ENCODE data around the gene LEKR1.

- TF ChIP-seq EZH2phosphoT487 (IDR thresholded peaks at IDR 0.05; ENCODE audit: borderline replicate concordance, low read depth, low read length), result no peak
- no peak for TF ChIP-seq CTCF (conservative IDR thresholded peaks at IDR 0.05; ENCODE audit: low read length)
These were observed 11.0 kb downstream of the LEKR1 start for GRCh38 chr3:156837115-156837514.

Measured in OCI-LY7 (cell line).